Anterior cingulate cortex (tissue), 58 donors: Measurements from ENCODE around the gene CCDC110.

ENCODE experiments used
- DNase-seq, 58 donors: peaks; one replicate each; lab custom pipeline; 2025; lab: John Stamatoyannopoulos, UW

CCDC110 gene

DNA sequence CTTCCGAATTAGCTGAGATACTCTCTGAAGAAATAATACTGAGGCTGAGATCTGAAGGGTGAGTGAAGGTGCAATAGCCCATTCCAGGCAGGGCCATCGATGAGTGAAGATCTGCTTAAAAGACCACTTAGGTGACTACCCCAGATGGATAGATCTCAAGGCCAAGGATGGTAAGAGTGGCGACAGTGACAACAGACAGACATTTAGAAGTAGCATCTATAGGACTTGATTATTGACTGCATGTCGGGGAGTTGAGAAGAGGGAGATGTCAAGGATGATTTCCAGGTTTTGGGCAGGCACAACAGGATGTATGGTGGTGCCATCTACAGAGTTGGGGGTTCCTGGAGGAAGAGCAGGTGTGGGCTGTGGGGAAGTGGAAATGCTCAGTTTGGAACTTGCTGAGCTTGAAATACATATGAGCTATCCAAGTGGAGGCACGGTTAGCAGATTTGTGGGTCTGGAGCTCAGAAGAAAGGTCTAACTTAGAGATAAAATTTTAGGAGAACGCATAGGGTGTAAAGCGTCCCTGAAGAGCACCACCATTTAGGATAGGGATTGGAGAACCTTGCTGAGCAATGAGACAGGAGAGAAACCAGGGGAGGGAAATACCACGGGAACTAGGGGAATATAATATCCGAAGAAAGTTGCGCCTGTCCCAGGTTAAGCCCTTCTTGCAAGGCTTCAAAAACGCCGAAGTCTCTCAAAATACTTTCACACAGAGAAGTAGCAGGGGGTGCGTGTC, 46.5 kb downstream of the CCDC110 start:
- peak in 6 of 58 donors; percentile 9 to 62 (median 34) for DNase-seq

DNA sequence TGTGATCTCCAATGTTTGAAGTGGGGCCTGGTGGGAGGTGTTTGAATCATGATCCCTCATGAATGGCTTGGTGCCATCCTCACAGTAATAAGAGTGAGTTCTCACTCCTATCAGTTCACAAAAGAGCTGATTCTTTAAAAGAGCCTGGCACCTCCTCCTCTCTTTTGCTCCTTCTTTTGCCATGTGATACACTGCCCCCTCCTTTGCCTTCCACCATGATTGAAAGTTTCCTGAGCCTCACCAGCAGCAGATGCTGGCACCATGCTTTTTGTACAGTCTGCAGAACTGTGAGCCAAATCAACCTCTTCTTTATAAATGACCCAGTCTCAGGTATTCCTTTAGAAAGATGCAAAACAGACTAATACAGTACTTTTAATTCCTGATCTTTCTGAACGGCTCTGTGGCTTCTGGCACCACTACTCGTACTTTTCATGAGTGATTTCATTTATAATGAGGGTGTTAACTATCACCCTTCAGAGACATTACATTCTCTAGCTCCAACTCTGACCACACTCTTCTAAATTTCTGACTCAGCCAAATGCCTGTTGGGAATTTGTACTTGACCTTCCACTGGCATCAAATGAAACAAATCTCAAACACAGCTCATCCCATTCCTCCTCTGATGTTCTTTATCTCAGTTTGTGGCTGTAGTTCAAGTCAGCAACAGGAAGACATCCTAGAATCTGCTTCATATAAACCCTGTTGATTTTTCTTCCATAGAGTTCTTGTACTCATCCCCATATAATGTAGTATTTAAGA, 50.0 kb downstream of the CCDC110 start:
- peak in 2 of 58 donors; percentile 3 to 13 for DNase-seq

DNA sequence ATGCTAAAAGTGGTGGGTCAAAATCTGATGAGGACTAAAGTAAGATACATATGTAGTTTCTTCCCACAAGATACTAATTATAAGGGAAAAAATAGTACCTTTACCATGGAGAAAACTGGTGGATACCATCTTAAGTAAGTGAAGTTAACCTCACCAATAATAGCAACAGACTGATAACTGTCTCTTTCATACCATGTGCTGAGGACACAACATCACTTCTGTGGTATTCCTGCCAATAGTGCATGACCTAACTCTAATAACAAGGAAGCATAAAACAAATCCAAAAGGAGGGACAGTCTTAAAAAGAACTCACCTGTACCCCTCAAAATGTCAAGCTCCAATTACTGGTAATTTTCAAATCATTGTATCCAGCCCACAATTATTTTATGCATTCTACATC, 54.6 kb downstream of the CCDC110 start:
- no peak for DNase-seq

DNA sequence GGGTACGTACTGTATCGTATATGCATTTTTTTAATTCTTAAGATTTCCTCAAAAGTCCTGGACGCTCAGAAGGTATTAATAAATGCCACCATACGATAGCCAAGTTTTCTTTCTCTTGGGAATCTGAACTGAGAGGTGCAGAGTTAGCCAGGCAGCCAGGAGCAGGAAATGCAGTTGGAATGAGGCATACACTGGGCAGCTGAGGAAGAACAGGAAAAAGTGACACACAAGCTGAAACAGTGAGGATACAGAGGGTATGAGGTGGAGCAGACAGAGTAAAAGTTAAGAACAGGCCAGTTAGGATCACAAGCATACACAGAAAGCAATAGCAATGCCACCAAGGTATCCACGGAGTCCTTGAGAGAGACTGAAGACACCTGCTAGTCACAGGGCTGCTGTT, 59.1 kb downstream of the CCDC110 start:
- DNase-seq: no peak

DNA sequence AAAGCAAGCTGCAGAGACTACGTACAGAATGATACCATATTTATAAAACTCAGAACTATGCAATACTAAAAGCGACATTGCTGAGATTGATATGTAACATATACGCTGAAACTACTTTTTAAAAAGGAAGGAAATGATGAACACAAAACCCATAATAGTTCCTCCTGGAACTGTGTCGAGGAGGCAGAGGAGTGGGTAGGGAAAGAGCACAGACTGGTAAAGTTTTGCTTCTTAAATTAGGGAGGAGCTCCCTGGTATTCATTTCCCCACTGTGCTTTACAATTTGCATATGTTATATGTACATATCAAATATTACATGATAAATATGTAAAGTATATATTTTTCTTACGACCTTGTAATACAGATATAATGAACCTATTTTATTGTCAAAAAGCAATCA, 59.7 kb downstream of the CCDC110 start:
- no peak for DNase-seq

DNA sequence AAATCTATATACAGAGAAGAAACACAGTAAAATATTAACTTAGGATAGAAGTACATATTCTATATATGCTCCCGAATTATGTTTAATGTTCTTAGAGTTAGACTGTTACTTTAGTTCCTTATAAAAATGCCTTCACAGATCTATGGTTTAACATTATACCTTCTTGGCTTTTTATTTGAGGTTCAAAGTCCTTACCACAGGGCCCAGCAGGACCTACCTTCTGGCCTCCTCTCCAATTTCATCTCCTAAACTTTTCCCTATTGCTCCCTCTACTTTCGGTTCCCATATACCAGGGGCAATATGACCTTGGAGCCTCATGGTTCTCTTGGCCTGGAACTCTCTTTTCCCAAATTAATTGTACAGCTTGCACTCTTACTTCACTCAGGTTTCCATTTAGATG, 63.1 kb downstream of the CCDC110 start:
- DNase-seq: no peak

DNA sequence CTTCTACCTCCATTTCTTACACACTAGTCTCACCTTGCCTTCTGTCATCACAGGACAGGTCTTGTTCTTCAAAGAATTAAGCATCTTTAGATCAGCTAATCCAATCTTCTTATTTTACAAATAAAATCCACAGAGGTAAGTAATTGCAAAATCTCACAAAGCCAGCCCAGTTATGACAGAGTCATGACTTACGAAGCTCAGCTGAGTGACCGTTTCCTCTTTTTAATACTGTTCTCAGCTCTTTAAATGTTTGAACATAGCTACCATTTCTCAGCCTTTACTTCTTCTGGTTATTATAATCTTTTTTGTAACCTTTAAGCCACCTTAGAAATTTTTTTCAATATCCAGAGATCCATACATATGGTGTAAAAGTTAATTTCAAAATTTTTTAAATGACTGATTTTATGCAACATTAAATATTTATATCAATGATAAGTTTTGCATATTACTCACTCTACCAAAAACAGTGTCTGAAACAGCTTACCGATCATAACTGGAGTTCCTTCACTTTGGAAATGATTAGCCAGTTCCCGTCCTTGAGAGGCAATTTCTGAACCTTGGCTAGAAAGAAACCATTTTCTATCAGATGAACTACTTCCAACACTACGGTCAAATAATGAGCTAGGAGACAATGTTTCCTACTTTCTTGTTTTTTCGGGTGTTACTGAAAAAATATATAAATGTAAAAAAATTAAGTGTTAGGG, 66.1 kb downstream of the CCDC110 start:
- DNase-seq: no peak

DNA sequence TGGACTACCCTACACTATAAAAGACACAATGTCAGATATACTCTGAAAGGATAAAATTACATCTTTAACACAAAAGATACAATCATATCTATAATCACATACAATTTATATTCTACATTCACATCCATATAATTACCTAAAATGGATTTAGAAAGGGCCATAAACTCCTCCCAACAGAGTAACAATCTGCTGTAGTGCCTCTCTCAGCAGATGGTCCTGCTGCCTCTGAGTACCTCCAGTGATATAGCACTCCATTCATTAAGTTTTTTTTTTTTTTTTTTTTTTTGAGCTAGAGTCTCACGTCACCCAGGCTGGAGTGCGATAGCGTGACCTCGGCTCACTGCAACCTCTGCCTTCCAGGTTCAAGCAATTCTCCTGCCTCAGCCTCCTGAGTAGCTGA, 67.5 kb downstream of the CCDC110 start:
- no peak for DNase-seq

DNA sequence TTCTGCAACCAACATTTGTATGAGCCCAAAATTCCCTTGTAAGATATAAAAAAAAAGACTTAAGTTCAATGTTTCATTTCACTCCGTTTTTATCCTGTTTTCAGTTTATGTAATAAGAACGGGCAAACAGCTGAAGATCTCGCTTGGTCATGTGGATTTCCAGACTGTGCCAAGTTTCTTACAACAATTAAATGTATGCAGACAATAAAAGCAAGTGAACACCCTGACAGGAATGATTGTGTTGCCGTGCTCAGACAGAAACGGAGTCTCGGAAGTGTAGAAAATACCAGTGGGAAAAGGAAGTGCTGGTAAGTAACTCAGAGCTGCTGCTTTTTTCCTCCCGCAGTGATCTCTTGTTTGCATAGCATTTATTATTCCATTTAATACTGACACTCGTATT, 72.1 kb downstream of the CCDC110 start:
- DNase-seq: peak in 1 of 58 donors; percentile 3

DNA sequence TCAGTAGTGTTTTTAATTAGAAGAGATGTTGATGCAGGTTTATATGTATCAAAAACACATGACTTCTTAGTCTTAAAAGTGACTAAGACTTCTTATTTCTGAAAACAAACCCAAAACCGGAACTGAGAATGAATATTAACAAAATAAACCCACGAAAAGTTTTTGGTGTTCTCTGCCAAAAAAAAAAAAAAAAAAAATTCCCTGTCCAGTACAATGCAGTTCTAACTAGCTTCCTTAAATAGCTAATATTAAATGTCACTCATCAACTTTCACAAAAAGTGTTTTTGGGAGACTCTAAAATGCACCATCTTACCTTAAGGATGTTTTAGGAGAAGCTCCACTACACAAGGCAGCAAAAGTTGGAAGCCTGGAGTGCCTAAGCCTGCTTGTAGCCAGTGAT, 72.9 kb downstream of the CCDC110 start:
- no peak for DNase-seq

DNA sequence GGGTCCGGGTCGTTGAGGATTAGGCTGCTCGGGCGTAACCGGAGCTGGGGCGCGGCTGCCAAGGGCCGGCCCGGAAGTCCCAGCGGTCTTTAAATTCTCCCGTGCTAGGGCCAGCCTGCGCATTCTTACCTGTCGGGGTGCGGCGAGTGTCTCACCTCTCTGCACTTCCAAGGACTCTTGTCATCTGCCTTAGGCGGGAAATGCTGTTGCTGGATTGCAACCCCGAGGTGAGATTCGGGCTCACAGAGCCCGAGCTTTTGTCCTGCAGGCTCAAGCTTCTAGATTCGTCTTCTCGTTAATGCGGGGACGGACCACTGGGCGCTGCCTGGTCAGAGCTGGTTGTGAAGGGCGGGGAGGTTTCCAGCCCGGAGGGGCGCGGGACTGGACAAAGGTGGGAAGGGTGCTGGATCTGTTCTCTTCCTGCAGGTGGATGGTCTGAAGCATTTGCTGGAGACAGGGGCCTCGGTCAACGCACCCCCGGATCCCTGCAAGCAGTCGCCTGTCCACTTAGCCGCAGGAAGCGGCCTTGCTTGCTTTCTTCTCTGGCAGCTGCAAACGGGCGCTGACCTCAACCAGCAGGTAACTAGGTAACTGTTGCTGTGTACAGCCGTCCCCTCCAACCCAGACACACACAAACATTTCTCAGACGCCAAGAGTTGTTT, 74.7 kb downstream of the CCDC110 start, which contains the start of gene ANKRD37:
TSS of gene ANKRD37 (plus strand) at position 118 of the 662 bp plus-strand sequence. CDS start at position 201, 83 bp downstream.
- peak in 38 of 58 donors; percentile 16 to 79 (median 54) for DNase-seq

DNA sequence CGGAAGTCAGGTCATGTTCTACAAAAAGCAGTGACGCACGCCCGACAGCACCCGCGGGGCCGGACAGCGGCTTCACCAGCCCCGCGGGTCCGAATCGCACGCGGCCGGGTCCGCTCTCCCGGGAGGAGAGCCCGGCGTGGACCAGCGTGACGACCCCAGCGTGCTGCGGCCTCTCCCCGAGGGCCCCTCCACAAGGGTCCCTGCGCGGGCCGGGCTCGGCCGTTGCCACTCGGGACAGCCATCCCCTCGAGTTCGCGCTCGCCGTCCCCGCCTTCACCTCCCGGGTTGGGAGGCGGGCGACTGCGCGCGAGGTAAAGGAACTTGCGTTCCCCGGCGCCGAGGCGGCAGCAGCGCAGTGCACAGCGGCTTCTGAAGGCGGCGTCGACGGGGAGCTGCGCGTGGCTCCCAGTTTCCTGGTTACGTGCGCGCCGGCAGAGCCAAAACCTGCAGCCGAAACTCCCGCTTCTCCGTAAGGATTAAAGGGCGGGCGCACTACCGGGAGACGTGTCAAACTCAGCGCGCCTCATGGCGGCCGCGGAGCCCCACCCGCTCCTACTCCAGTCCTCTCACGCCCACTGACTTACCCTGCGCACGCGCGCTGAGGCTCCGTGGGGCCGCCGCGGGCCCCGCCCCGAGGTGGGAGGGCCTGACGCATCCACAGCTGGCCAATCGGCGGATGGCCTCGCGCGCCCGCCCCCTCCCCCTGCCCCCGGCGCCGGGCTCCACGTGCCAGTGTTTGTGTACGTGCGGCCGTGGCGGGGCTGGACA, 75.4 kb downstream of the CCDC110 start:
- DNase-seq: peak; percentile 88 to 99 (median 96)

DNA sequence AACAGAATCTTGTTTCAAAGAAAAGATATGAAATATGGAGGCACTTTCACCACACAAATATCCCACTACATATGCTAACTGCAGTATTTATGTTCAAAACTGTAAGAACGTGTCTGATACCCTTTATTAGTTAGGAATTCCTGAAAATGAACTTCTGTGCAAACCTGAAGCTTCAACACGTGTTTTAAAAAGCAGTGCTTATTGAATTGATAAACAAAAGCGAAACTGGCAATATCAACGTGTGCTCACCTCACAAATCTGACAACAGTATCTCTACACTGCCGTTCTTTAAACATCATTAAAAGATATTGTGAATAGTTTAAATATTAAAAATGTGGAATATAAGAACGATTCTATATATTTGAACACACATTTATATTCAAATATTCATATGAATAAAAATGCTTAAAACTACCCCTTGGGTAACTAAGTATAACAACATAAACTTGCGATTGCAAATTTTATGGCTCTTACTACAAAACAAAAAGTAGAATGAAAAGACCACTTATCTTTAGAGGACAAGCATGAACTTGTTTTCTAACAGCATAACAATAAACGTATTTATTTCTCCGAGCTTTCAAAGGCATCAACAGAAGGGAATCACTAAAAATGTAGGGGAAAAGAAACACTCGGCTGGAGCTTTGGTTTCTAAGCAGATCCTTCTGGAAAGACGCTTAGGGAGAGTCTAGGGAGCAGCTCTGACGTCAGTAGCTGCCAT, 76.1 kb downstream of the CCDC110 start, which contains the start of gene LRP2BP:
TSS of gene LRP2BP (minus strand) at position 687 of the 718 bp plus-strand sequence. CDS start 17,738 bp downstream, outside the sequence.
- DNase-seq: no peak
